Eye (tissue), 1 donor: Measurements from ENCODE around the gene FRMD5.
"Not testable (repeated sequence)": the region's sequence is repeated elsewhere in the genome, so short reads cannot be mapped to it uniquely, and the experiment has no call there.

Source experiments
- DNase-seq: peaks from one replicate; pipeline ENCODE4 v3.0.0-alpha.2; 2015

The FRMD5 gene

DNA sequence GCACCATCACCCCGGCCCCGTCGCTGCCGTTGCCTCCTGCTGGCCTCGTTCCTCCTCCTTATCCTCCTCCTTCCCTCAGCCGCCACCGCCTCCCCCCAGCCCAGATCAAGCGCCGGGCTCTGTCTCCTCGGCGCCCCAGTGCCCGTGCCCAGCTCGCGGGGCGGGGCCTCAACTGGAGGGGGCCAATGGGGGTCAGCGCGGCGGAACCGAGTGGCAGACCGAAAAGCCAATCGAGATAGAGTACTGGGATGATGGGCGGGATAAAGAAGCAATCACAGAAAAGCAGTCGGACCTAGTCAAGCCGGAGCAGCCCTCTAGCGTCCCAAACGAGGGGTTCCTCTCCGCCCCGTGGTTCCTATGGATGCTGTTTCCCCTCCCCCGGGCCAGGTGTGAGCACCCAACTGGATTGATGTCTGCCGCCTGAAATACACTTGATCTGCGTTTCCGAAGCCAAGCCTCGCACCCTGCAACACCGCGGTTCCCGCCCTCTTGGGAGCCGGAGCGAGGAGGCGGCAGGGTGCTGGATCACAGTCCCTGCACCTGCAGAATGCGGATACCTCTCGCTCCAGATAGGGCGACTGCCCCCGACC is at the start of gene FRMD5:
FRMD5 (minus strand) TSS at position 121 of the 590 bp plus-strand sequence.
- DNase-seq, result peak; percentile 99

DNA sequence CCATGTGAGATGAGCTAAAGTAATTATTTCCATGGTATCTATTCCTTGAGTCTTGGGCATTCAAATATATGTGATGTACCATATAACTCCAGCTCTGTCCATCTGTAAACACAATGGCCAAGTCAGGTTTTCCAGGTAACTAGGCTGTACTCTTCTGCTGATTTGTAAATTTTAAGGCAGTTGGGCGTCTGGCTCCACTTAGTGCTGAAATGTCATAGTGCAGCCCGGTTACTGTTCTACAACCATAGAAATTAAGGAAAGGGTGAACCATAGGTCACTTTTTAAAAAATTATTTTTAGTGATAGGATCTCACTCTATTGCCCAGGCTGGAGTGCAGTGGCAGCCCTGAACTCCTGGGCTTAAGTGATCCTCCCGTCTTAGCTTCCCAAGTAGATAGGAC is 48.8 kb upstream of the FRMD5 start:
- DNase-seq, result no peak

DNA sequence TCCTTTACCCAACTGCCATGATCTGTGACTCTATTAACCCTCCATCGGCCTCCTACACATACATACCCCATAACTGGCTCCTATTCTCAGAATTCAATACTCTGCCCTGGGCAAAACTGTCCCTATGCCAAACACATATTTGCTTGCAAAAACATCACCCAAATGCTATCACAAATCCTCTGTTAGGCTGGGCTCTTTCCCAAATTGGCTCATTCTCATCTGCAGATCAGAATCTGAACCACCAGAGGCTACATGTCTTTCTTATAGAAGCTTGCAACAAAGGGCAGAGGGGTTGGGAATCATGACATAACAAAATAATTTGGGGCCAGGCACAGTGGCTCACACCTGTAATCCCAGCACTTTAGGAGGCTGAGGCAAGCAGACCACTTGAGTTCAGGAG is 48.1 kb upstream of the FRMD5 start:
- no peak for DNase-seq

DNA sequence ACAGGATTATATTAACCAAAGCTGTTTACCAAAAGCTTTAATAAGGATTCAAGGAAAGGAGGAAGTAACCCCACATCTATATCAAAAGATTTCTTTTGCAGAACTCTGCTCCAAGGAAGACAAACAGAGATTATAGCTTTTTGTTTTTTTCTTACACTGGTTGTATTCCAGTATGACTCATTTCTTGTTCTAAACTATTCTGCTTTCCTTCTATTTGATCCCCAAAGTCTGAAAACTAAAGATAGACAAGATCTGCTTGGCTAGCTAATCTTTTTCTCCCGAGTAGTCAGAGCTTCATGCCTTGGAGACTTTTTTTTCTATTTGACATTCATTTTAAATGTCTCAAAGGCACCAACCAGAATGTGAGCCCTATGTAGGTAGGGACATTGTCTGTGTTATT is 36.8 kb upstream of the FRMD5 start:
- DNase-seq, result no peak

DNA sequence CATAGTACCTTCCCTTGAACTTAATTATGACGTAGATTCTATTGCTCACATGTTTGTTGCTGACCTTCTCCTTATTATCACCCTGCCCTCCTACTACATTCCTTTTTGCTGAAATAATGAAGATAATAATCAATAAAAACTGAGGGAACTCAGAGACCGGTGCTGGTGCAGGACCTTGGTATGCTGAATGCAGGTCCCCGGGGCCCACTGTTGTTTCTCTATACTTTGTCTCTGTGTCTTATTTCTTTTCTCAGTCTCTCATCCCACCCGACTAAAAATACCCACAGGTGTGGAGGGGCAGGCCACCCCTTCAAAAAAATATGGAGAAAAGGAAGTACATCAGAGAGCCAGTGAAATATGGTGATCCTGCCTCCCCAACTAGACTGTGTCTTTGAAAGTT is 34.2 kb upstream of the FRMD5 start:
- DNase-seq, result not testable (repeated sequence)

DNA sequence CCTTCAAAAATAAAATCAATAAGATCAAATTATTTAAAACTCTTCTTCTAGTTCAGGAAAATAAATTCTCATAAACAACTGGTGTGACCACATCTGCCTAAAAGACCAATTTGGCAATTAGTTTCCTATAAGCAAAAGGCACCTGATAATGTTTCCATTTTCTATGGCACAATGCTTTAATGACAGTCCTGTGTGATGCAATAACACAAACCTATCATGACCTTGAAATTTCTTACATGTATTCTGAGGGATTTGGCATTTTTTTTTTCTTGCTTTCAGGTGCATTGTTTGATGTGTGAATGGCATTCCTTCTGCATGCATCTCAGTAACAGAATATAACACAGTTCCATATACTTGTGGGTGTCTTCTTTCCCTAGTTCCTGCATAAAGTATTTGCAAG is 32.5 kb upstream of the FRMD5 start:
- no peak for DNase-seq

DNA sequence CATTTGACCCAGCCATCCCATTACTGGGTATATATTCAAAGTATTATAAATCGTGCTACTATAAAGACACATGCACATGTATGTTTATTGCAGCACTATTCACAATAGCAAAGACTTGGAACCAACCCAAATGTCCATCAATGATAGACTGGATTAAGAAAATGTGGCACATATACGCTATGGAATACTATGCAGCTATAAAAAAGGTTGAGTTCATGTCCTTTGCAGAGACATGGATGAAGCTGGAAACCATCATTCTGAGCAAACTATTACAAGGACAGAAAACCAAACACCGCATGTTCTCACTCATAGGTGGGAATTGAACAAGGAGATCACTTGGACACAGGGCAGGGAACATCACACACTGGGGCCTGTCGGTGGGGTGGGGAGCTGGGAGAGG is 31.9 kb upstream of the FRMD5 start:
- DNase-seq, result not testable (repeated sequence)

DNA sequence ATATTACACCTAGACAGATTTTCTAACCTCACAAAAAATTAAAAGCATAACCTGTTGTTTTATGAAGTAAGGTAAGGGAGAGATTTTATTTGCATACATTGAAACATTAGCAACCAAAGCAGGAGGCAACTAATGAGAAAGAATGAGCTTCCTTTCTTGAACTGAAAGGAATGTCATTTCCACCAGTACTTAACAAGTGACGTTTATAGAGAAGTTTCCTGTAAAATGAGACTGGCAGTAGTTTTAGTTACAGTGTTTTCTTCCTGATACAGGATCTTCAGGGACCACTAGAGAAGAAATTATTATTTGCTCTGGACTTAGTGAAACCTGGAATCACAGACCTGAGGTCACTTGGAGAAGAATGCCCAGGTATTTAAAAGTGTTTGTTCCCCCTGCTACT is 27.4 kb upstream of the FRMD5 start:
- DNase-seq, result no peak

DNA sequence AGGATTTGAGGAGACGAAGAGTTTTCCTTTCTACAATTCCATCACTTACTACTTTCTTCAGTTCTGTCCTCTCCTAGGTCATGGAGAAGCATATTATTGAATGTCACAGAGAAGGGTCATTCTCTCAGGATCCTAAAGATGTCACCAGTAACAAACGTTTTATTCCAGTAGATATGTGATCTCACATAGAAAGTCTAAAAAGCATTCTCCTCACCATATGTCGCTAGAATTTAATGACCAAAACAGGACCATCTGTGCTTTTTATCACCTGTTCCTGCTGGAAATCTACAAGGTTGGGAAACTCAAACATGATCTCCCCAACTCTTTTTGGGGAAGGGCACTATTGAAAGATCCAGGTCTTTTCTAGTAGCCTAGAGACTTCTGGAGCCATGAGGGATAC is 24.0 kb upstream of the FRMD5 start:
- no peak for DNase-seq

DNA sequence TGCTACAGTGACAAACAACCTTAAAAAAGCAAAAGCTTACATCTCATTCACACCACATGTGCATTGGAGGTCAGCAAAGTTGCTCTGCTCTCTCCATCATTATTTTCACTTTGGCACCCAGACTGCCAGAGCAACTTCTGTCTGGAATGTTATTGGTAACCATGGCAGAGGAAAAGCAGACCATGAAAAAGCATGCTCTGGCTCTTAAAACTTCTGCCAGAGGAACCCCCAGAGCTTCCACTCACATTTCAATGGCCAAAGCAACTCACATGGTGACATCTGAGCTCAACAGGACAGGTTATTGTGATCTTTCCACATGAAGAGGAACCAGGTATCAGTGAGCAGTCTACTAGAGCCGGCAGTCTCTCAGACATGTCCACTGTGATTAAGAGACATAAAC is 21.9 kb upstream of the FRMD5 start:
- no peak for DNase-seq

DNA sequence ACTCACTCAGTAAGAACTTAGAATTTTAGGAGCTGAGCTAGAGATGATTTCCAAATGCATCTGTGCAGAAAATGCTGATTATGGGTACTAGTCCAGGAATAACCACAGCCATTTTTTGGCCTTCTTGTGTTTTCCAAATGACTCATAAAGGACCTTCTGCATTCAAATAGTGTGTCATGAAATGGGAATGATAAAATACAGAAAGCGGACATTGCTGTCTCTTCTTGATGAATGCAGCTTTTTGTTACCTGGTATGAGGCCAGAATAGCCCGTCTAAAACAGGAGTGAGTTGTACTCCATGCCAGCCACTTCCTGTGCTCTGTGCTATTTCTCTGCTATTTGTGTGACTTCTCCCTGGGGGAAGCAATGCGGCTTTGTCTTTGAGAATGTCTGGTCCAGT is 20.5 kb upstream of the FRMD5 start:
- DNase-seq, result peak; percentile 6

DNA sequence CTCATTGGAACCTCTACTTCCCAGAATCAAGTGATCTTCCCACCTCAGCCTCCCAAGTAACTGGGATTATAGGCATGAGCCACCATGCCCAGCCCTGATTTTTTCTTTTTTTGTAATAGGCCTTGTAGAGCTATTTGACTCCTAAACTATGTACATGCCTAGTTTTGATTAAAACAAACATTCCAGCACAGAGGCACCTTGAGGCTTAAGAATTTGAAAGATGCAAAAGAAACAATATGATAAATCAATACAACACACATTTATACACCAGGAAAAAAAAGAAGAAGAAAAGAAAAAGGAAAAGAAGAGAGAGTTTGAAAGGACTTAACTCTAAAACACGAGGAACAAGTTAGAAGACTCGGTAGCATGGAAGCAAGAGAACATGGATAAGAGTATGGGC is 13.9 kb upstream of the FRMD5 start:
- no peak for DNase-seq

DNA sequence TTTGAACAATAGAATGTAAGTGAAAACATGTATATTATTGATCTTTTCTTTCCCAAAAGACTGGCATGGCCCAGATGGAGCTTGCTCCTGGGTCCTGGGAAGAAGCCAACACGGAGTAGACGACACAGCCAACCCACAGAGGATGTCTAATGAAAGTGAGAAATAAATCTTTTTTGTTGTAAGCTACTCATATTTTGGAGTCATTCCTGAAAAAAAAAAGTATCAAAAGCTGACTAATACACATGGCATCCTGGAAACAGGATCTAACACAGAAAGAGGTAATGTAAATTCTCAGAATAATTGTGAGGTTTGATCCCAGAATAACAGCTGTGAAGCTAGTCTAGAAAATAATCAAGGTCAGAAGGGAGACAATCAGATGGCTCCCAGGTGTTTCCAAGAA is 12.6 kb upstream of the FRMD5 start:
- DNase-seq, result no peak

DNA sequence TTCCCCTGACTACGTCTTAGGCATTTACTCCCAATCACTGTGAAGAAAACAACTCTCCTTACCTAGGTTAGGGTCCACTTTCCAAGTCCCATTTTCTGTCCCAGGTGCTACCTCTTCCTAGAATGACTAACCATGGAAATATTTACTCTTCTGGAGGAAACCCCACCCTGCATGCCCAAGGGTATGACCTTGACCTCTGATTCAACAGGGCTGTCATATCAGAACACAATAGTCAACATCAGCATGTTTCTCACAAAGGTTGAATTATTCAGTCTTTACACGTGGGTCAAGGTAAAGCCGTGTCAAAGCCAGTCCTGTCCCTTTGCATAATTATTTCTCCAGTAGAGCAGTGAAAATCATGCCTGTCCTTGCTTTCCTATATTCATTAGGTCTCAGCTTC is 4.3 kb upstream of the FRMD5 start:
- no peak for DNase-seq

DNA sequence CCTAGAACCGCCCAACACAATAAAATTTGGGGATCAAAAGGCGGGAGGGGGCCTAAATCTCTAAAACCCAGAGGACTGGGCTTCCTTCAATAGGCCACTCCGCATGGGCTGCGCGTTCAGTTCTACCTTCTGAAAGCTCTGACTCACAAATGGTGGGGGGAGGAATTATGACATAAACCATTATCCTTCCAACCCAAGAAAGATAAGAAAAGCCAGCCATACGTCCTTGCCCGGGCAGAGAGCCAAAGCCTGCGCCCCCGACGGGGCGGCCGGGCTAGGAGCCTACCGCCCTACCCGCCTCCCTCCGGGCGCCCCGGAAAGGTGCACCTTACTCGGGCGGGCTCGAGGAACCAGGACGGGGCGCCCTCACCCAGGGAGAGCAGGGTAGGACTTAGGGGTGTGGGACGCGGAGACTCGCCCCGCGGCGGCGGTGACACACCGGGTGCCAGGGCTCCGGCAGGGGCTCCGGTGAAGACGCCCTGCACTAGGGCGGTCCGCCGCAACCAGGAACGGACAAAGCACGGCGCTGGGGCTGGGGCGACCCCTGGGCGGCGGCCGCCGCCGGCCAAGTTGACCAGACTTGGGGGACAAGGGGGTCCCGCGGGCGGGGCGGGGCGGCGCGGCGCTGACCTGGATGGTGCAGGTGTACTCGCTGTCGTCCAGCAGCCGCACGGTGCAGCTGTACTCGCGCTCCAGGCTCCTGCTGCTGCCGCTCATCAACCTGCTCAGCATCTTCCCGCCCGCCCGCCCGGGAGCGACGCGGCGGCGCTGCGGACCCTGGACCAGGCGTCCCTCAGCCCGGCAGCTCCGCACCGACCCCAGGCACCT is 534 bp downstream of the FRMD5 start:
- DNase-seq, result peak; percentile 79

DNA sequence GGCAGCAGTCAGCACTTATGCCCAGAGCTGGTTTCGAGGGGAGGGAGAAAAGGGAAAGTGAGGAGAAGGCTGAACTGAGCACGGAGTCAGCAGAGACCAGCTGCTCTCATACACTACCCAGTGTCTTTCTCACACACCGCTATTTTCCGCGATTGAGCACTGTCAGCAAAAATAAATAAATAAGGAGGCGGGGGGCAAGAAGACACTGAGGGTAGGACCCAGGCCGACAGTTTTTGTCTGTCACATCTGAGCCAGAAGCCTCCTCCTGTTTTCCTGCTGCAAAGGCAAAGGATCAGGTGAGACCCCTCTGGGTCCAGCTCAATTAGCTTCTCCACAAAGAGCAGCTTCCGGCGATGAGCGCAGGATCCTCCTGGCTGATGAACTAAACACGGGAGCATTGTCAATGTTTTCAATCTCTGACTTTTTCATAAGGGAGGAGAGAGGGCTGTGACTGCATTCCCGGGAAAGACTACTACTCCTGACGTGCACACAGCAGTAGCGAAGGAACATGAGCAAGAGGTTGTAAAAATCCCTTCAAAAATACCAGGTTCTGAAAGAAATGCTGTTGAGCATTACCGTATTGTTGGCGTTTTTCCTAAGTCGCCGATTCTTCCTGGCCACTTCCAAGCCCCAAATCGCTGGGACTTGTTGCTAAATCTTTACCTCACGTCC is 1.3 kb downstream of the FRMD5 start:
- DNase-seq, result no peak

DNA sequence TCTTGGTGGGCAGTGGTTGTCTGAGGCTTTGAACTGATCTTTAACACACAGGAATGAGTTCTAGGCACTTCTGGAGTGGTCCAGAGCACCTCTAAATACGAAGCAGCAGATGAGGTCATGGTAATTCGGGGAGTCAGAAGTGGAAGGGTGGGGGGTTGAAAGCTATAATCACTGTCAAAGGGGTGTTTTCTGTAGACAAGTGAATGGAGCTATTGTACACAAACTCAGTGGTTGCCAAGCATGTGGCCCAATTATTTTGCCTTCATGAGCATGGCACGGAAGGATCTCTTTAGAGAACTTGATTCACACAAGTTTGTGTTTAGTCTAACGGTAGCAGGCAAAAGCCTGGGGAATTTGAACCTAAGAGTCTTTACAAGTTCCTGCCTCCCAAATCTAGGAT is 6.3 kb downstream of the FRMD5 start:
- no peak for DNase-seq

DNA sequence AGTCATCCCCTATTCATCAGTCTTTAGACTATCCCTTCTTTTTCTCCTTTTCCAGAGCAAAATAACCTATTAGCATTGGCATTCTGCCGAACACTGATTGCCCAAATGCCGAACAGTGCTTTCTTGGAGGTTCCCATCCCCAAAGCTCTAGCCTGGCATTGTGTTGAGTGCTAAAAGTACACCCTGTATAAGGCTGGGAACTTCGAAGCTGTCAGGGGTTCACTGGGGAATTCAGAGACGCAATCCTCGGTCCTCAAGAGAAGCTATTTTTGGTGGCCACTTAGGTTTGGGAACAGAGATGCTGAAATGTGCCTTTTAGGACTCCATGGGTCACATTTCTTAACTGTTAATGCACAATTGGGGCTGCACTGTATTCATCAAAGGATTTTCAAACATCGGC is 8.4 kb downstream of the FRMD5 start:
- no peak for DNase-seq

DNA sequence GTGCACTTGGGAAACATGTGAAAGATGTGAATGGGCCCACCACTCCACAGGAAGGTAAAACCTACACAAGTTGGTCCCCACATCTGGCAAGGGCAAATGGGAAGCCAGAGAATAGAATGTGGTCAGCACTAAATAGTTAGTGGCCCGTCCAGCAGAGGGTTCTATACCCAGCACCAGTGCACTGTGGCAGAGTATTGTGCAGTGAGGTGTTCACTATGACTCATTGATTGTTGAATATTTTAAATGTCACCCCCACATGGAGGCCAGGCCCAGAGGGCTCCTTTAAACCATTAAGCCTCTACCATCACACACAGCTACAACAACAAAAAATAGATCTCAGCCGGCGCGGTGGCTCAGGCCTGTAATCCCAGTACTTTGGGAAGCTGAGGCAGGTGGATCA is 11.7 kb downstream of the FRMD5 start:
- no peak for DNase-seq

DNA sequence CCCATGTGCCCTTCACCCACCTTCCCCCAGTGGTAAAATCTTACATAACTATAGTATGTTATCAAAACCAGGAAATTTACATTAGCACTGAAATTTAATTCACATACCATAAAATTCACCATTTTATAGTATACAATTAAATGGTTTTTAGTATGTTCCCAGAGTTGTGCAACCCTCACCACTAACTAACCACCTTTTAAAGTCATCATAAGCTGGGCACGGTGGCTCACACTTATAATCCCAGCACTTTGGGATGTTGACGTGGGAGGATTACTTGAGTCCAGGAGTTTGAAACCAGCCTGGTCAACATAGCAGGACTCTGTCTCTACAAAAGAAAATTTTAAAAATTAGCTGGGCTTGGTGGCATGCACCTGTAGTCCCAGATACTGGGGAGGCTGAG is 13.7 kb downstream of the FRMD5 start:
- DNase-seq, result no peak

DNA sequence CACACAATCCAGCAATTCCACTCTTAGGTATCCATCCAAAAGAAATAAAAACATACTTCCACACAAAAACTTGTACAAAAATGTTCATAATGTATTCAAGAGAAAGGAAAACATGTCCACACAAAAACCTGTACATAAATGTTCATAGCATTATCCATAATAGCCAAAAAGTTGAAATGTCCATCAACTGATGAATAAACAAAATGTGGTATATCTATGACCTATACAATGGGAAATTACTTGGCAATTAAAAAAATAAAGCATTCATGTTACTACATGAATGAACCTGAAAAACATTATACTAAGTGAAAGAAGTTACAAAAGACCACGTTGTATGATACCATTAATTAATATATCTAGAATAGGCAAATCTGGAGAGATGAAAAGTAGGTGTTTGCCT is 17.9 kb downstream of the FRMD5 start:
- no peak for DNase-seq

DNA sequence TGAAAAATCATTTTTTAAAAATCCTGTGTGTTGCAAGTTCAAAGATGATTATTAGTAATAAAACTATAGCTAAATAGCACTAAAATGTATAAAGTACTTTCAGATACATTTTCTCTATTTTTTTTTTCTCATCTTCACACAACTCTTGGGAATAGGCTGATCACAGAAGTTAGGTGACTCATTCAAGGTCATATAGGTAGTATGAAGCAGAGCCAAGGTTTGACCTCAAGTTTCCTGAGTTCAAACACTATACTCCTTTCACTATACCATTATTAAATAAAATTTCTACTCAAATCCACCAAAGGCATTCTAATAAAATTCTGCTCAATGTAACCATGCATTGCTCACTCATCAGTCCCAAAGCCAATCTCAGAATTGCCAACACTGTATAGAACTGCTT is 21.3 kb downstream of the FRMD5 start:
- no peak for DNase-seq

DNA sequence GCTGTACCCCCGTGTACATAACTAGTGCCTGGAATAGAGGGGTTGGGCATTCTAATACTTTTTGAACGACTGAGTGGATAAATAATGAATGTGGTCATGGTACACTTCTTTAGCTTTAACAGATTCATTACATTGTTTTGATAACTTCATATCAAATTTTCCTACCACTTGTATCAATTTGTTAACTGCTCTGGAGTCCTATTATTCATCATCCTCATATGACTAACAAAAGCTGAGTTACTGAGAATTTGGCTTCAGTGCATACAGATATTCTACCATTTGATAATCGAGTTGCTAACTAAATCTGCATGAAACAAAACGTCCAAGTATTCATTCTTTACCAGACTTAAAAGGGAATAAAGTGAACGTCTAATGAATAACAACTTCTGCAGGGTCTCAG is 31.7 kb downstream of the FRMD5 start:
- no peak for DNase-seq

DNA sequence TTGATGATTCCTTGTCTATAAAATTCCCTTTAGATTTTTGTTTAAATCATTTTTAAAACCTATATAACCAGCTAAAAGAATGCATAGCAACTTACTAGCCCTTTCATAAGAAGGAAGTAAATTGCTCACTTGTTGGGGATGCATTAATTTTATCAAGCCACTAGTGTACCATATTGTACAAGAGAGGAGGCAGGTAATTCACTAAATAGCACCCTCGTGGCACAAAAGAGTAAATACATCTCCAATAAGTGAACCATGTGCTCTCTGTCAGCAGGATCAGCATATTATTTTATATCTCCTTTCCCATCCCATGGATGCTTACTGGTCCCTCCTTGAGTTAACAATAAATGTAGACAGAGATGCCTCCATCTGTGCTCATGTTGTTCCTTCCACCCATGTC is 34.3 kb downstream of the FRMD5 start:
- no peak for DNase-seq
